A673 (cell line): ENCODE measurements around the gene CDK2AP2.

Experiments
- EZH2 ChIP-seq: fragments of 200-600 bp; sonication (generic); IDR thresholded peaks from 2 replicates; pipeline ENCODE4 v1.6.1; 2017; ENCODE audit warnings: borderline replicate concordance, low read depth, mild to moderate bottlenecking, mixed read lengths, antibody characterized with exemption, low read length; ENCODE audit not compliant: poor library complexity, severe bottlenecking
- TF ChIP-seq, protein P1 (sequence below): fragments of 300-800, 200-600 bp; sonication (generic); conservative IDR thresholded peaks from 2 replicates; pipeline ENCODE4 v1.5.1; 2017; ENCODE audit warnings: low read depth, mild to moderate bottlenecking, antibody characterized with exemption, low read length, moderate library complexity, mixed read lengths

DNA sequence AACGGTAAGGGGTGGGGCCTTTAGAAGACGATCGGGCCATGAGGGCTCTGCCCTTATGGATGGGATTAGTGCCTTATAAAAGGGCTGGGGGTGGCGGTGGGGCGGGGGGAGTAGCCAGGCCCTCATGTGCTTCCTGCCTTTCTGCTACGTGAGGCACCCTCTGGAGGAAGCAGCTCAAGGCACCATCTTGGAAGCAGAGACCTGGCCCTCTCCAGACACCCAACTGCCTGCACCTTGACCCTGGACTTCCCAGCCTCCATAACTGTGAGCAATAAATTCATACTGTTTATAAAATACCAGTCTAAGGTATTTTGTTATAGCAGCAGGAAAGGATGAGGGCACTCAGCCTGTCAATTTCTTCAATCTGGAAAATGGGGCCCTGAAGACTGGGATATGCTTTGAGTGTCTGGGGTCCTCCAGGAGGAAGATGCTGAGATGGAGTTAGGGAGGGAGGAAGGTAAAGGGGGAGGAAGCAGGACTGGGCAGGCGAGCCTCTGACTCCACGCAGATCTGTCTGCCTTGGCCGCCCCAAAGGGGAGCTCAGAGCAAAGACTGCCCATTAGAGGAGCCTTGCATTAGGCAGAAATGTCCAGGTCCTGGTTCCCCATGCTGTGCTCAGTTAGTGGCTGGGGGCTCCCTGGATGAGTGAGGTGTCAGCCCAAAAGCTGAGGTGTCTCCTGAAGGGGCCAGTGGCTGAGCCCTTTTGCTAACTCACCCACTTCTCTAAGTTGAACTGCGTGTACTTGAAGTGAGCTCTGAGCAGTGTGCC lies 10.0 kb upstream of the CDK2AP2 start:
- TF ChIP-seq, protein P1, sequence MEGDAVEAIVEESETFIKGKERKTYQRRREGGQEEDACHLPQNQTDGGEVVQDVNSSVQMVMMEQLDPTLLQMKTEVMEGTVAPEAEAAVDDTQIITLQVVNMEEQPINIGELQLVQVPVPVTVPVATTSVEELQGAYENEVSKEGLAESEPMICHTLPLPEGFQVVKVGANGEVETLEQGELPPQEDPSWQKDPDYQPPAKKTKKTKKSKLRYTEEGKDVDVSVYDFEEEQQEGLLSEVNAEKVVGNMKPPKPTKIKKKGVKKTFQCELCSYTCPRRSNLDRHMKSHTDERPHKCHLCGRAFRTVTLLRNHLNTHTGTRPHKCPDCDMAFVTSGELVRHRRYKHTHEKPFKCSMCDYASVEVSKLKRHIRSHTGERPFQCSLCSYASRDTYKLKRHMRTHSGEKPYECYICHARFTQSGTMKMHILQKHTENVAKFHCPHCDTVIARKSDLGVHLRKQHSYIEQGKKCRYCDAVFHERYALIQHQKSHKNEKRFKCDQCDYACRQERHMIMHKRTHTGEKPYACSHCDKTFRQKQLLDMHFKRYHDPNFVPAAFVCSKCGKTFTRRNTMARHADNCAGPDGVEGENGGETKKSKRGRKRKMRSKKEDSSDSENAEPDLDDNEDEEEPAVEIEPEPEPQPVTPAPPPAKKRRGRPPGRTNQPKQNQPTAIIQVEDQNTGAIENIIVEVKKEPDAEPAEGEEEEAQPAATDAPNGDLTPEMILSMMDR, result no peak
- no peak for TF ChIP-seq EZH2
